Prostate gland (tissue), 2 donors: ENCODE results near the gene DDIT3. TPM values are rescaled to one million over a fixed set of nuclear protein-coding genes. Genes with fewer than 3 reads are reported as not detected.
"Not testable (repeated sequence)": the region's sequence is repeated elsewhere in the genome, so short reads cannot be mapped to it uniquely, and the experiment has no call there.

ENCODE experiments used
- DNase-seq: peaks from one replicate; pipeline ENCODE4 v3.0.0-alpha.2; 2019; ENCODE audit warnings: low spot score
- H3K27ac ChIP-seq, 2 donors: fragments of 200-600 bp; sonication (generic); 2 replicates each; pipeline ENCODE4 v1.5.1; 2017 to 2019
- H3K27me3 ChIP-seq: fragments of 200-600 bp; sonication (generic); replicated peaks from 2 replicates; pipeline ENCODE4 v1.5.1; 2019; ENCODE audit not compliant: insufficient read depth
- H3K36me3 ChIP-seq, 2 donors: fragments of 200-600 bp; sonication (generic); 1 replicate in 1 of 2; 2 replicates in 1 of 2; pipeline versions ENCODE4 v1.5.1 to v1.8.1; 2017 to 2019
- H3K4me1 ChIP-seq: fragments of 200-600 bp; sonication (generic); replicated peaks from 2 replicates; pipeline ENCODE4 v1.5.1; 2019
- H3K4me3 ChIP-seq, 2 donors: fragments of 200-600 bp; sonication (generic); 2 replicates each; pipeline ENCODE4 v1.5.1; 2017 to 2019
- H3K9me3 ChIP-seq: fragments of 200-600 bp; sonication (generic); 2 replicates; pipeline ENCODE4 v1.5.1; 2017
- CTCF ChIP-seq, 4 experiments: fragments of 200-600 bp in 2 of 4; fragments of 450-650 bp in 2 of 4; sonication (generic) in 2 of 4; IDR thresholded peaks; 1 replicate in 3 of 4; 2 replicates in 1 of 4; pipeline ENCODE4 v1.5.1; 2016 to 2019; ENCODE audit warnings: antibody characterized with exemption in 4 of 4, mild to moderate bottlenecking in 2 of 4, moderate library complexity in 2 of 4
- POLR2A ChIP-seq: fragments of 450-650 bp; IDR thresholded peaks from one replicate; pipeline ENCODE4 v1.6.1; 2016; ENCODE audit warnings: antibody characterized with exemption, mild to moderate bottlenecking
- POLR2AphosphoS5 ChIP-seq: sonication (generic); formaldehyde crosslinking; IDR thresholded peaks from one replicate; pipeline ENCODE4 v1.6.1; 2017; ENCODE audit warnings: antibody characterized with exemption
- WGBS: methylation state at CpG from one replicate; pipeline ENCODE4 v1.1.5; 2018; 5-methylcytosine and 5-hydroxymethylcytosine counted together
- intact Hi-C: fragments of 100-400 bp; cut with DNase I; formaldehyde crosslinking; loops from one replicate; pipeline ENCODE4 v1.14.2; 2022
- total RNA-seq, 2 donors: library from RNA; depleted of rRNA; stranded (reverse); fragments of >200 nt; gene quantifications; one replicate each; pipeline ENCODE4 v1.1.0, GENCODE V29; 2016

The DDIT3 gene
- total RNA-seq, 2 donors from 2014 or later = 39.0 to 51.8 TPM

- Histone ChIP-seq H3K36me3 (peaks cover 3% of the 10 kb centered on the region in 2 donors), H3K4me1 (peaks cover 5% of the 10 kb centered on the region), H3K9me3 (no peaks in the 10 kb centered on the region), H3K27ac (peak overlapping the region; percentile 32 to 99), H3K27me3 (no peaks in the 10 kb centered on the region), H3K4me3 (no peak overlapping the region)
- no peak for TF ChIP-seq CTCF (IDR thresholded peaks at IDR 0.05)
- no peak for TF ChIP-seq POLR2AphosphoS5
- no peak for TF ChIP-seq POLR2A
- intact Hi-C loops = no loop called here
- no peak for DNase-seq
- 43% methylated on average over 3 of the region's 3 CpGs for WGBS
Measured at GRCh38 chr12:57515408-57515933, 4.8 kb downstream of the DDIT3 start.

GRCh38 chr12:57514720-57515407, 5.5 kb downstream of the DDIT3 start:
- H3K4me3 ChIP-seq = no peak overlapping the region
- H3K27ac ChIP-seq = peak overlapping the region; percentile 32 to 99
- TF ChIP-seq POLR2AphosphoS5 = peak; percentile 63
- no peak for TF ChIP-seq CTCF (IDR thresholded peaks at IDR 0.05)
- no peaks in the 10 kb centered on the region for H3K9me3 ChIP-seq
- intact Hi-C loops = no loop called here
- H3K4me1 ChIP-seq = peaks cover 5% of the 10 kb centered on the region
- 87% methylated on average over 9 of the region's 9 CpGs for WGBS
- no peaks in the 10 kb centered on the region for H3K27me3 ChIP-seq
- DNase-seq = no peak
- peaks cover 3% of the 10 kb centered on the region in 2 donors for H3K36me3 ChIP-seq

GRCh38 chr12:57514246-57514645, 6.1 kb downstream of the DDIT3 start:
- intact Hi-C loops, H3K4me1 ChIP-seq, H3K9me3 ChIP-seq, H3K4me3 ChIP-seq, H3K27me3 ChIP-seq, DNase-seq, H3K36me3 ChIP-seq: not testable (repeated sequence)
- peak overlapping the region in 1 of 2 donors; percentile 99 for H3K27ac ChIP-seq
- 89% methylated on average over 9 of the region's 9 CpGs for WGBS

- H3K27ac ChIP-seq, H3K27me3 ChIP-seq, H3K36me3 ChIP-seq, H3K4me1 ChIP-seq, intact Hi-C loops, DNase-seq, H3K4me3 ChIP-seq, H3K9me3 ChIP-seq: not testable (repeated sequence)
- WGBS = over 99% methylated on average over 6 of the region's 6 CpGs
Measured at GRCh38 chr12:57513677-57514076, 6.6 kb downstream of the DDIT3 start.

GRCh38 chr12:57513266-57513665, 7.0 kb downstream of the DDIT3 start:
- H3K27me3 ChIP-seq = no peaks in the 10 kb centered on the region
- intact Hi-C loops = no loop called here
- peaks cover 3% of the 10 kb centered on the region in 2 donors for H3K36me3 ChIP-seq
- H3K4me1 ChIP-seq = peaks cover 5% of the 10 kb centered on the region
- no peaks in the 10 kb centered on the region for H3K9me3 ChIP-seq
- H3K27ac ChIP-seq = no peak overlapping the region
- no peak overlapping the region for H3K4me3 ChIP-seq
- TF ChIP-seq POLR2A (no peak), CTCF (IDR thresholded peaks at IDR 0.05) (no peak), POLR2AphosphoS5 (no peak)
- no peak for DNase-seq
- WGBS = 100% methylated on average over 5 of the region's 5 CpGs

GRCh38 chr12:57512665-57513064, 7.6 kb downstream of the DDIT3 start:
- intact Hi-C loops = no loop called here
- peaks cover 5% of the 10 kb centered on the region for H3K4me1 ChIP-seq
- TF ChIP-seq POLR2AphosphoS5 = no peak
- TF ChIP-seq POLR2A = no peak
- no peak for TF ChIP-seq CTCF (IDR thresholded peaks at IDR 0.05)
- DNase-seq = no peak
- no peaks in the 10 kb centered on the region for H3K9me3 ChIP-seq
- no peaks in the 10 kb centered on the region for H3K27me3 ChIP-seq
- H3K4me3 ChIP-seq = no peak overlapping the region
- WGBS = 91% methylated on average over 6 of the region's 6 CpGs
- no peak overlapping the region for H3K27ac ChIP-seq
- peaks cover 3% of the 10 kb centered on the region in 2 donors for H3K36me3 ChIP-seq
